HepG2 (cell line): ENCODE measurements around the gene SEC61A2. TPM values are rescaled to one million over a fixed set of nuclear protein-coding genes. Genes with fewer than 3 reads are reported as not detected.

Experiments used
- CSRNP1 ChIP-seq: sonication (generic); formaldehyde crosslinking; IDR thresholded peaks from 2 replicates; pipeline ENCODE4 v1.8.1; 2023; ENCODE audit warnings: mild to moderate bottlenecking, missing genetic modification reagents
- CTCF ChIP-seq: sonication (generic); formaldehyde crosslinking; IDR thresholded peaks from 2 replicates; pipeline ENCODE4 v1.5.0; 2020; ENCODE audit warnings: mild to moderate bottlenecking, missing genetic modification reagents, moderate library complexity
- HNF4A ChIP-seq: sonication (generic); formaldehyde crosslinking; IDR thresholded peaks from 2 replicates; pipeline ENCODE4 v1.4.0; 2020; ENCODE audit warnings: missing genetic modification reagents
- HNRNPK ChIP-seq: fragments of 200-400 bp; formaldehyde crosslinking; IDR thresholded peaks from 2 replicates; pipeline ENCODE4 v1.6.1; 2018; ENCODE audit warnings: low read length, low read depth, moderate library complexity, mild to moderate bottlenecking; ENCODE audit not compliant: poor library complexity, severe bottlenecking
- KAT7 ChIP-seq: IDR thresholded peaks from 2 replicates; pipeline ENCODE4 v1.6.1; 2018; ENCODE audit warnings: borderline replicate concordance, missing compliant biosample characterization
- MAZ ChIP-seq, 2 experiments: sonication (generic) in 1 of 2; formaldehyde crosslinking in 1 of 2; IDR thresholded peaks; 2 replicates each; pipeline versions ENCODE4 v1.5.0 to v1.6.1; 2012 to 2020; ENCODE audit warnings: low read depth in 2 of 2, mild to moderate bottlenecking in 2 of 2, borderline replicate concordance in 1 of 2, improper control_type of control experiment in 1 of 2, low read length in 1 of 2, missing genetic modification reagents in 1 of 2, moderate library complexity in 1 of 2
- MXI1 ChIP-seq: IDR thresholded peaks from 3 replicates; pipeline ENCODE4 v1.6.1; 2012; ENCODE audit warnings: low read depth, low read length, inconsistent platforms, borderline replicate concordance
- NFKB2 ChIP-seq: sonication (generic); formaldehyde crosslinking; IDR thresholded peaks from 2 replicates; pipeline ENCODE4 v1.4.0; 2020; ENCODE audit warnings: missing genetic modification reagents, borderline replicate concordance
- RFX1 ChIP-seq: fragments of 450-650 bp; IDR thresholded peaks from 2 replicates; pipeline ENCODE4 v1.6.1; 2017
- ZBTB33 ChIP-seq: sonication (generic); formaldehyde crosslinking; IDR thresholded peaks from 2 replicates; pipeline ENCODE4 v1.4.0; 2020; ENCODE audit warnings: missing genetic modification reagents
- ZNF142 ChIP-seq: sonication (generic); formaldehyde crosslinking; IDR thresholded peaks from 2 replicates; pipeline ENCODE4 v1.4.0; 2020; ENCODE audit warnings: missing genetic modification reagents
- ZNF354B ChIP-seq: sonication (generic); formaldehyde crosslinking; IDR thresholded peaks from 2 replicates; pipeline ENCODE4 v1.8.0; 2022; ENCODE audit warnings: mild to moderate bottlenecking, missing genetic modification reagents
- ZNF451 ChIP-seq: sonication (generic); formaldehyde crosslinking; IDR thresholded peaks from 2 replicates; pipeline ENCODE4 v1.5.0; 2020; ENCODE audit warnings: mild to moderate bottlenecking, missing genetic modification reagents
- ZNF737 ChIP-seq: sonication (generic); formaldehyde crosslinking; IDR thresholded peaks from 2 replicates; pipeline ENCODE4 v1.5.0; 2020; ENCODE audit warnings: missing genetic modification reagents, mild to moderate bottlenecking, borderline replicate concordance
- polyA plus RNA-seq, 8 experiments: library from polyadenylated mRNA; depleted of rRNA in 3 of 8; stranded (reverse) in 7 of 8; unstranded in 1 of 8; fragments of >200 nt; fragmentation: Illumina TruSeq in 4 of 8; extraction: Trizol in 4 of 8; gene quantifications; 2 replicates each; pipeline versions ENCODE4 v1.2.1 to v1.2.3, GENCODE V29; 2011 to 2016; ENCODE audit warnings: low read depth in 4 of 8, missing spikeins in 1 of 8, mixed read lengths in 1 of 8; ENCODE audit not compliant: insufficient read depth in 1 of 8
- total RNA-seq, 5 experiments: library from RNA; depleted of rRNA; stranded (reverse); fragments of >200 nt; fragmentation: Illumina TruSeq; extraction: Trizol; gene quantifications; 2 replicates each; pipeline ENCODE4 v1.2.3, GENCODE V29; 2016; ENCODE audit warnings: low read depth in 1 of 5

Gene SEC61A2
- total and polyA plus RNA-seq, 2 of the 13 experiments (the other 11 are each of a cell fraction or from before 2014, with no cell fraction given): 5.5 to 7.4 TPM

- peak; percentile 39; the same call in 1 of the 2 replicates for TF ChIP-seq HNF4A
- TF ChIP-seq ZNF354B: peak; percentile 61; the same call in 1 of the 2 replicates
- no peak for TF ChIP-seq ZBTB33 (CRISPR knock-in tag)
- TF ChIP-seq MAZ (IDR thresholded peaks at IDR 0.05; ENCODE audit: borderline replicate concordance, low read depth, low read length): no peak; the same call in none of the 2 replicates
- peak; percentile 52; the same call in 1 of the 2 replicates for TF ChIP-seq MAZ (CRISPR knock-in tag; IDR thresholded peaks at IDR 0.05; ENCODE audit: low read depth)
- TF ChIP-seq CSRNP1 (CRISPR knock-in tag): peak; percentile 69; the same call in 1 of the 2 replicates
- TF ChIP-seq ZNF737: no peak
- 0 out of 2 replicates have a peak, but pooled peaks have one; percentile 49 for TF ChIP-seq KAT7 (CRISPR knock-in tag)
- peak; percentile 93 for TF ChIP-seq RFX1
- TF ChIP-seq ZNF451 (CRISPR knock-in tag): 0 out of 2 replicates have a peak, but pooled peaks have one; percentile 38
- TF ChIP-seq HNRNPK: no peak
- TF ChIP-seq CTCF (CRISPR knock-in tag): no peak
- TF ChIP-seq ZNF142 (CRISPR knock-in tag): peak; percentile 70
- peak; percentile 92; the same call in 2 of the 3 replicates for TF ChIP-seq MXI1
- 0 out of 2 replicates have a peak, but pooled peaks have one; percentile 49 for TF ChIP-seq NFKB2 (CRISPR knock-in tag)
Measured at GRCh38 chr10:12129222-12130111, at the start of gene SEC61A2 (continued).
